Measurements from ENCODE around the gene ZNF74.

- TF ChIP-seq CTCF (IDR thresholded peaks at IDR 0.05; ENCODE audit: poor library complexity) (no peak), EZH2 (IDR thresholded peaks at IDR 0.05; ENCODE audit: borderline replicate concordance) (no peak), EZH2phosphoT487 (IDR thresholded peaks at IDR 0.05; ENCODE audit: low read depth, severe bottlenecking, unreplicated experiment) (no peak)
Observed at GRCh38 chr22:20457506-20458240, 63.7 kb downstream of the ZNF74 start.
